C4-2B (cell line): ENCODE measurements around the gene AFF1.

Experiments used
- ZFX ChIP-seq: fragments of 450-650 bp; IDR thresholded peaks from 2 replicates; pipeline ENCODE4 v1.6.1; 2017
- TF ChIP-seq, protein P1 (sequence below): fragments of 450-650 bp; conservative IDR thresholded peaks from 2 replicates; pipeline ENCODE4 v1.5.1; 2017; ENCODE audit warnings: mild to moderate bottlenecking

DNA sequence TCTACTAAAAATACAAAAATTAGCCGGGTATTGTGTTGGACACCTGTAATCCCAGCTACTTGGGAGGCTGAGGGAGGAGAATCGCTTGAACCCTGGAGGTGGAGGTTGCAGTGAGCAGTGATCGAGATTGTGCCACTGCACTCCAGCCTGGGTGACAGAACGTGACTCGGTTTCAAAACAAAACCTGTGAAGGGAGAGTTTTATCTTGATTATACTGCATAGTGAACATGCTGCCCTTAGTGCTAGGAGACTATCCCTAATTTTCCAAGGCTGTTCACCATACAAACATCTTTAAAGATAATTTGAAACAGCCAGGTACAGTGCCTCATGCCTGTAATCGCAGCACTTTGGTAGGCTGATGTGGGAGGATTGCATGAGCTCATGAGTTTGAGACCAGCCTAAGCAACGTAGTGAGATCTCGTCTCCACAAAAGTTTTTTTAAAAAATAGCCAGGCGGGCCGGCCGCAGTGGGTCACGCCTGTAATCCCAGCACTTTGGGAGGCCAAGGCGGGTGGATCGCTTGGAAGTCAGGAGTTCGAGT lies 6.2 kb downstream of the AFF1 start:
- TF ChIP-seq, protein P1, sequence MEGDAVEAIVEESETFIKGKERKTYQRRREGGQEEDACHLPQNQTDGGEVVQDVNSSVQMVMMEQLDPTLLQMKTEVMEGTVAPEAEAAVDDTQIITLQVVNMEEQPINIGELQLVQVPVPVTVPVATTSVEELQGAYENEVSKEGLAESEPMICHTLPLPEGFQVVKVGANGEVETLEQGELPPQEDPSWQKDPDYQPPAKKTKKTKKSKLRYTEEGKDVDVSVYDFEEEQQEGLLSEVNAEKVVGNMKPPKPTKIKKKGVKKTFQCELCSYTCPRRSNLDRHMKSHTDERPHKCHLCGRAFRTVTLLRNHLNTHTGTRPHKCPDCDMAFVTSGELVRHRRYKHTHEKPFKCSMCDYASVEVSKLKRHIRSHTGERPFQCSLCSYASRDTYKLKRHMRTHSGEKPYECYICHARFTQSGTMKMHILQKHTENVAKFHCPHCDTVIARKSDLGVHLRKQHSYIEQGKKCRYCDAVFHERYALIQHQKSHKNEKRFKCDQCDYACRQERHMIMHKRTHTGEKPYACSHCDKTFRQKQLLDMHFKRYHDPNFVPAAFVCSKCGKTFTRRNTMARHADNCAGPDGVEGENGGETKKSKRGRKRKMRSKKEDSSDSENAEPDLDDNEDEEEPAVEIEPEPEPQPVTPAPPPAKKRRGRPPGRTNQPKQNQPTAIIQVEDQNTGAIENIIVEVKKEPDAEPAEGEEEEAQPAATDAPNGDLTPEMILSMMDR, result no peak
- TF ChIP-seq ZFX, result no peak
